Measurements from ENCODE around the gene SATB2. TPM values are rescaled to one million over a fixed set of nuclear protein-coding genes. Genes with fewer than 3 reads are reported as not detected.

The SATB2 gene
- total and polyA plus RNA-seq, 3 experiments from 2014 or later, result 0.09 to 0.13 TPM; not detected in 1

DNA sequence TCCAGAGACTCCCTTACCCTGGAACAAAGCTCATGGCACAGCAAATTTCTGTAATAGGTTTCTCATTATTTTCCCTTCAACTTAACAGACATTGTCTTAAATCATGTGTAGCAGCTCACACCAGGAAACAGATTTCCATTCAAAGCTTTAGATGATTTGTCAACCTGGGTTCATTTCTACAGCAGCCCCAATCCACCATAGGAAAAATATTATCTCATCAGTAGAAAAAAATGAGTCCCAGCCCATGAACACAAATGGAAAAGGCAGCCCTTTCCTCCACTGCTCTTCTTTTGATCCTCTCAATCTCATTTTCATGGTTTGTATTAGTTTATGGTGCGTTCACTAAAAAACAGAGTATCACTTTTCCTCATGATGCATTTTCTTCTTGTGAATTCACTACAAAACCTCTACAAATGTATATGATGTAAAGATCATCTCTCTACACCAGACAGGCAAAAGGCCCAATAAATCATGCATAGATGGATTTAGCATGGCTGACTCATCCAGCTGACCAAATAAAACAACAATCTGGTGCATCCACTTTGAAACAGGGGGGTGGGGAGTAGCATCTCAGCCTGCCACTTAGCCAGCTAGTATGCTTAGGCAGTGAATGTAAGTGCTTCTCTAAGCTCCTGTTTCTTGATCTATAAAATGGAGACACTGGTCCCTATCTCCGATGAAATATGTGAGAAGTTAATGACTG lies 78.6 kb downstream of the SATB2 start:
- Mint-ChIP-seq H3K4me3 (no peak overlapping the region), H3K9me3 (no peaks in the 10 kb centered on the region), H3K27me3 (peaks cover 4 to 20% of the 10 kb centered on the region in 2 donors), H3K27ac (no peak overlapping the region), H3K4me1 (no peaks in the 10 kb centered on the region), H3K36me3 (no peaks in the 10 kb centered on the region)
- no peaks in the 10 kb centered on the region for H3K4me1 ChIP-seq (ENCODE audit: insufficient read depth, low read length)
- no peaks in the 10 kb centered on the region for H3K9me3 ChIP-seq (ENCODE audit: low read length)
- ChIA-PET CTCF (no interaction called here), POLR2A (no interaction called here)
- DNase-seq, result no peak
- H3K27ac ChIP-seq (ENCODE audit: low read depth, low read length), result no peak overlapping the region
- no peaks in the 10 kb centered on the region for H3K36me3 ChIP-seq (ENCODE audit: insufficient read depth, low read length)
- H3K27me3 ChIP-seq (ENCODE audit: insufficient read depth, low read length, poor library complexity, severe bottlenecking), result no peaks in the 10 kb centered on the region
- no peak overlapping the region for H3K4me3 ChIP-seq (ENCODE audit: low read length)

DNA sequence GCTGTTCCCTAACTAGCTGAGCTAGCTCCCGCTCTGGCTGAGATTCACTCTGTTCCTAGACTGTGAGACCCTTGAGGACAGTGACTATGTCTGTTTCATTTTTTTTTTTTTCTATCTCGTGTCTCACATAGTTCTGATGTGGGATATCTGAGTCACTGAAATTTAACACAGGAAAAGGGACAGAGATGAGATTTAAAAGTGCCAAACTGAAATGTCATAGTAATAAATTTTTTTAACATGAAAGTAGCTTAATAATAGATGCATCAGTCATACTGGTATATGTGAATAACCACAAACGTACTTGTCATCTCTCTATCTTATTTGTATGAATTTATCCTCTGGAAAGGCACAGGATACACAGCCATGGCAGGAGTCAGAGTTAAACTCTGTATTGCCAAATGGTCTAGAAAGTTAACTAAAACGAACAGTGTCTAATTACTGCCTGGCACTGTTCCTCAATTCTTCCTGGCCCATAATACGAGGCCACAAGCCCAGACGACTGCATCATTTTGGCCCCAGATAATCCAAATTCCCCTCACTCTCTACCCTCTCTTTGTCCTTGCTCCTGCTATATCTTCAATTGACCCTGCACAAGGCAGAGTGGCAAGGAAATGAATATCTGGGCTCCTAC lies 87.5 kb downstream of the SATB2 start:
- H3K4me1 Mint-ChIP-seq, result no peaks in the 10 kb centered on the region
- Histone ChIP-seq H3K9me3 (ENCODE audit: low read length) (no peaks in the 10 kb centered on the region), H3K27me3 (ENCODE audit: insufficient read depth, low read length, poor library complexity, severe bottlenecking) (no peaks in the 10 kb centered on the region), H3K27ac (ENCODE audit: low read depth, low read length) (no peak overlapping the region), H3K4me1 (ENCODE audit: insufficient read depth, low read length) (no peaks in the 10 kb centered on the region), H3K4me3 (ENCODE audit: low read length) (no peak overlapping the region), H3K36me3 (ENCODE audit: insufficient read depth, low read length) (no peaks in the 10 kb centered on the region)
- ChIA-PET CTCF (no interaction called here), POLR2A (no interaction called here)
- H3K36me3 Mint-ChIP-seq, result no peaks in the 10 kb centered on the region
- H3K27ac Mint-ChIP-seq, result no peak overlapping the region
- peaks cover 3 to 9% of the 10 kb centered on the region in 2 donors for H3K27me3 Mint-ChIP-seq
- no peak overlapping the region for H3K4me3 Mint-ChIP-seq
- peaks cover 0 to 2% (median 0%) of the 10 kb centered on the region in 5 donors for H3K9me3 Mint-ChIP-seq
- DNase-seq, result no peak

DNA sequence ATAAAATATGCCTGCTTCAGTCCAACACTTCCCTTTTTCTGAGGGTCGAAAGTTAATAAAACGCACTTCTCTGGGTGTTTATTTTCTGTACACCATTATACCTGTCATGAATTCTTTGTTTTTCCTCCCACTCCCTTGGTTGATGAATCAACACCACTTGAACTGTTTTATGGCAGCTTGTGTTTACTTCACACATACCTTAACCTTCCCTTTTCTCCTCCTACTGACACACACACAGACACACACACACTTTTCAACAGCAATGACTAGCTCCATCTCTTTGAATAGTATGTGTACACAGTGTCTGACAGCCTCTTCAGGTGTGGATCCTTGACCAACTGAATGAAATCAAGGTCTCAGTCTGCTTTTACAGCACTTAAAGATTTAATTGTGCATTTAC lies 91.3 kb downstream of the SATB2 start:
- Mint-ChIP-seq H3K27ac (no peak overlapping the region), H3K4me3 (no peak overlapping the region), H3K9me3 (peaks cover 0 to 2% (median 0%) of the 10 kb centered on the region in 5 donors), H3K27me3 (peaks cover 1 to 4% of the 10 kb centered on the region in 2 donors), H3K36me3 (no peaks in the 10 kb centered on the region), H3K4me1 (no peaks in the 10 kb centered on the region)
- Histone ChIP-seq H3K27me3 (ENCODE audit: insufficient read depth, low read length, poor library complexity, severe bottlenecking) (no peaks in the 10 kb centered on the region), H3K36me3 (ENCODE audit: insufficient read depth, low read length) (no peaks in the 10 kb centered on the region), H3K4me3 (ENCODE audit: low read length) (no peak overlapping the region), H3K27ac (ENCODE audit: low read depth, low read length) (no peak overlapping the region), H3K4me1 (ENCODE audit: insufficient read depth, low read length) (no peaks in the 10 kb centered on the region), H3K9me3 (ENCODE audit: low read length) (no peaks in the 10 kb centered on the region)
- POLR2A ChIA-PET, result no interaction called here
- CTCF ChIA-PET, result no interaction called here
- DNase-seq, result no peak

DNA sequence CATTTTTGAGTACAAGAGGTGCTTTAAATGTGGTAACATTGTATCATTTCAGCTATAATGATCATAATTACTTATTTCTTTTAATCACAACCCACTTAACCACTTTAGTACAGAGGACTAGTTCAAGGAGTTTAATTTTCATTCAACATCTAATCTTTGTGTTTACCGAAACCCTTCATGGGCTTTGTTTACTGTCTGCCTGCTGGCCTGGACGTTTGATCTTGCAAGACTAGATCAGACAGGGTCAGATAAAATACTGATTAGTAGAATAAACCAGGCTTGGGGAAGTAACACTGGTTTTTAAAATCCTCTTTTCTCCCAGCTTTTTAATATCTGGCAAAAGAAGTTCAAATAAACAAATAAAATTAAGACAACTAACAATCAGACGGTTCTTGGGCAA lies 93.6 kb downstream of the SATB2 start:
- CTCF ChIA-PET, result no interaction called here
- H3K27me3 ChIP-seq (ENCODE audit: insufficient read depth, low read length, poor library complexity, severe bottlenecking), result no peaks in the 10 kb centered on the region
- H3K27ac ChIP-seq (ENCODE audit: low read depth, low read length), result no peak overlapping the region
- H3K4me1 ChIP-seq (ENCODE audit: insufficient read depth, low read length), result no peaks in the 10 kb centered on the region
- DNase-seq, result no peak
- H3K36me3 Mint-ChIP-seq, result no peaks in the 10 kb centered on the region
- no peaks in the 10 kb centered on the region for H3K4me1 Mint-ChIP-seq
- H3K36me3 ChIP-seq (ENCODE audit: insufficient read depth, low read length), result no peaks in the 10 kb centered on the region
- POLR2A ChIA-PET, result no interaction called here
- no peak overlapping the region for H3K27ac Mint-ChIP-seq
- H3K4me3 Mint-ChIP-seq, result no peak overlapping the region
- no peak overlapping the region for H3K4me3 ChIP-seq (ENCODE audit: low read length)
- H3K27me3 Mint-ChIP-seq, result peaks cover 0 to 4% of the 10 kb centered on the region in 2 donors
- no peaks in the 10 kb centered on the region for H3K9me3 ChIP-seq (ENCODE audit: low read length)
- H3K9me3 Mint-ChIP-seq, result peaks cover 0 to 2% (median 0%) of the 10 kb centered on the region in 5 donors

DNA sequence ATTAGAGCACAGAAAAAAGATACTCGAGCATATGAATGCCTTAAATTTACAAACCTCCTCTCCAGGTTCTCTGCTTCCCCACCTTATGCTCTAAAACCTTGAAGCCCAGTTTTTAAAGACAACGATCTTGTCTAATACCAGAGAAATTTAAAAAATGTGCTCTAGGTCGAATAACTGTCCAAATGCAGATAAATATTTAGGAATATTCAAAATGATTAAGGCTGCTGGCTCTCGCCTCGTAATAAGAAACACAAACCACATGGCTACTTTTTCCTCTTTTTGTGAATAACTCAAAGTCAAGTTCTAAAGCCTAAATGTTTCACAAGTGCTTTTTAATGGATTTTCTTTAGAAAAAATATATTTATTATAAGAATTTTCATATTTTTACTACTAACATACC lies 101.3 kb downstream of the SATB2 start:
- H3K4me3 ChIP-seq (ENCODE audit: low read length), result no peak overlapping the region
- Mint-ChIP-seq H3K4me1 (no peaks in the 10 kb centered on the region), H3K27me3 (no peaks in the 10 kb centered on the region), H3K4me3 (no peak overlapping the region), H3K27ac (no peak overlapping the region), H3K9me3 (peaks cover 0 to 2% (median 0%) of the 10 kb centered on the region in 5 donors), H3K36me3 (no peaks in the 10 kb centered on the region)
- no peaks in the 10 kb centered on the region for H3K9me3 ChIP-seq (ENCODE audit: low read length)
- no peak overlapping the region for H3K27ac ChIP-seq (ENCODE audit: low read depth, low read length)
- no peaks in the 10 kb centered on the region for H3K36me3 ChIP-seq (ENCODE audit: insufficient read depth, low read length)
- H3K27me3 ChIP-seq (ENCODE audit: insufficient read depth, low read length, poor library complexity, severe bottlenecking), result no peaks in the 10 kb centered on the region
- CTCF ChIA-PET, result no interaction called here
- DNase-seq, result no peak
- POLR2A ChIA-PET, result no interaction called here
- no peaks in the 10 kb centered on the region for H3K4me1 ChIP-seq (ENCODE audit: insufficient read depth, low read length)

DNA sequence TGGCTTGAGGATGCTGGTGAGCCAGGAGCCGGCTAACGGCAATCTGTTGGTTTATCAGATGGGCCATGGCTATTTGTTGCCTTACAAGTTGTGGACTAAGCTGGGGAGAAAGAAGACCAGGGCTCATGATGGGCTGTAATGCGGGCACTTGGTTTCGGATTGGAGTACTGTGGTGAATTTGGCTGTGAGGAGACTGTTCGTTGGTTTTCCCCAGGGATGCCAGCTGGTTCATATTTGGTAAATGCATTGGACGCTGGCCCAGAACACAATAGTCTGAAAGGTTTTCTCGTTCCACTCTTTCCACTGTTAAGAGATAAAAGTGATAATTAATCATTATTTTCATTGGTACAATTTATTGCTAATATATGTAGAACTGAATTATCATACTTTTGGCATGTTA lies 108.9 kb downstream of the SATB2 start:
- Histone ChIP-seq H3K27me3 (ENCODE audit: insufficient read depth, low read length, poor library complexity, severe bottlenecking) (no peaks in the 10 kb centered on the region), H3K36me3 (ENCODE audit: insufficient read depth, low read length) (no peaks in the 10 kb centered on the region), H3K9me3 (ENCODE audit: low read length) (no peaks in the 10 kb centered on the region), H3K27ac (ENCODE audit: low read depth, low read length) (no peak overlapping the region), H3K4me3 (ENCODE audit: low read length) (no peak overlapping the region), H3K4me1 (ENCODE audit: insufficient read depth, low read length) (no peaks in the 10 kb centered on the region)
- ChIA-PET CTCF (interaction anchor here (1.2 kb wide), 1 partner anchor 11 kb away, joined by 4 read pairs; no protein-coding TSS in a partner anchor), POLR2A (no interaction called here)
- Mint-ChIP-seq H3K36me3 (no peaks in the 10 kb centered on the region), H3K4me1 (no peaks in the 10 kb centered on the region), H3K9me3 (peaks cover 0 to 2% (median 0%) of the 10 kb centered on the region in 5 donors), H3K27ac (no peak overlapping the region), H3K4me3 (no peak overlapping the region), H3K27me3 (no peaks in the 10 kb centered on the region)
- no peak for DNase-seq

DNA sequence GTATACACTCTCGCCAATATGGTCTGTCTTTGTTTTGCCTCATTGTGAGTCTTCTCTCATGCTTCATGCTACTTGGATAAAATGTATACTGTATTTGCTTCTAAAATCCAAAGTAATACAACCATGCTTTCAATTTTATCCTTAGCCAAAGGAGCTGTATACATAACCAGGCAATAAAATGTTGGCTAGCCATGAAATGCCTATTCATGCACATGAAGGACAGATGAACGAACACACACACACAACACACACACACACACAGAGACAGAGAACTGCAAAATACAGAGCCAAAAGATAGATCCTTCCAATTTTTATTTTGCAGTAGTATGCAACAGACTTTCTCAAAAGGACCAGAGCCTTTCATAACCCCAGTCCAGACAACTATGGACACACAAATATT lies 113.7 kb downstream of the SATB2 start:
- CTCF ChIA-PET, result no interaction called here
- POLR2A ChIA-PET, result no interaction called here
- H3K4me3 Mint-ChIP-seq, result no peak overlapping the region

DNA sequence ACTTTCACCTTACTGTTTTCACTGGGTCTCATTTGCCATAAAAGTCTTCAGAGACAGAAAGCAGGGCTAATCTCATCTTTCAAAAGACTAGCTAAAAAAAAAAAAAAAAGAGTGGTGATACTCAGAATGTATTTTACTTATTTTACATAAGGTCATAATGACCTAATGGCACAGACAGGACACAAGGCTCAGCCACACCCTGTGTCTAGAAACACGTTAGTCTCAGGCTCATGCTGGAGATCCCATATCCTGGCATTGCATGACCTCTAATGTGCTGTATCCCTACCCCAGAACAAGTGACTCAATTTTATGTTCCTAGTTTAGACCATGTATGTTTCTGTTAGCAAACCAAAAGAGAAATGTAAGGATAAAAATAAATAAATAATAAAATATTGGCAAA lies 115.4 kb downstream of the SATB2 start:
- H3K27me3 ChIP-seq (ENCODE audit: insufficient read depth, low read length, poor library complexity, severe bottlenecking), result no peaks in the 10 kb centered on the region
- Mint-ChIP-seq H3K4me3 (no peak overlapping the region), H3K4me1 (no peaks in the 10 kb centered on the region), H3K27me3 (no peaks in the 10 kb centered on the region), H3K36me3 (no peaks in the 10 kb centered on the region), H3K27ac (no peak overlapping the region), H3K9me3 (no peaks in the 10 kb centered on the region)
- H3K27ac ChIP-seq (ENCODE audit: low read depth, low read length), result no peak overlapping the region
- no peak for DNase-seq
- no peak overlapping the region for H3K4me3 ChIP-seq (ENCODE audit: low read length)
- ChIA-PET POLR2A (no interaction called here), CTCF (no interaction called here)
- H3K4me1 ChIP-seq (ENCODE audit: insufficient read depth, low read length), result no peaks in the 10 kb centered on the region
- no peaks in the 10 kb centered on the region for H3K36me3 ChIP-seq (ENCODE audit: insufficient read depth, low read length)
- no peaks in the 10 kb centered on the region for H3K9me3 ChIP-seq (ENCODE audit: low read length)

More for the DNA sequence above, 113.7 kb downstream of the SATB2 start:
- H3K27ac ChIP-seq (ENCODE audit: low read depth, low read length), result no peak overlapping the region
- no peaks in the 10 kb centered on the region for H3K27me3 Mint-ChIP-seq
- DNase-seq, result no peak
- no peak overlapping the region for H3K27ac Mint-ChIP-seq
- no peaks in the 10 kb centered on the region for H3K9me3 Mint-ChIP-seq
- no peaks in the 10 kb centered on the region for H3K9me3 ChIP-seq (ENCODE audit: low read length)
- H3K36me3 ChIP-seq (ENCODE audit: insufficient read depth, low read length), result no peaks in the 10 kb centered on the region
- H3K4me1 ChIP-seq (ENCODE audit: insufficient read depth, low read length), result no peaks in the 10 kb centered on the region
- H3K4me3 ChIP-seq (ENCODE audit: low read length), result no peak overlapping the region
- H3K4me1 Mint-ChIP-seq, result no peaks in the 10 kb centered on the region
- H3K36me3 Mint-ChIP-seq, result no peaks in the 10 kb centered on the region
- no peaks in the 10 kb centered on the region for H3K27me3 ChIP-seq (ENCODE audit: insufficient read depth, low read length, poor library complexity, severe bottlenecking)

All from CD8-positive, alpha-beta memory T cell (primary cell).